Activated CD4-positive, alpha-beta T cell treated with anti-CD3 and anti-CD28 coated beads, Interleukin-2, amount 10 ng/mL, durations not matched to agents 24 days and 14 days (primary cell): ENCODE measurements around the gene YLPM1. TPM values are rescaled to one million over a fixed set of nuclear protein-coding genes. Genes with fewer than 3 reads are reported as not detected.

ENCODE experiments used
- DNase-seq: peaks from one replicate; pipeline ENCODE4 v3.0.0; 2022
- H3K27ac Mint-ChIP-seq: one replicate; pipeline ENCODE4 v1.8.0; 2022; ENCODE audit warnings: mild to moderate bottlenecking, mixed read lengths
- H3K27me3 Mint-ChIP-seq: one replicate; pipeline ENCODE4 v1.8.0; 2022; ENCODE audit warnings: mixed read lengths
- H3K36me3 Mint-ChIP-seq: one replicate; pipeline ENCODE4 v1.8.0; 2022; ENCODE audit warnings: low read depth, mild to moderate bottlenecking, mixed read lengths
- H3K4me1 Mint-ChIP-seq: one replicate; pipeline ENCODE4 v1.8.0; 2021; ENCODE audit warnings: mixed read lengths
- H3K4me3 Mint-ChIP-seq: one replicate; pipeline ENCODE4 v1.8.0; 2022; ENCODE audit warnings: mild to moderate bottlenecking, moderate library complexity, mixed read lengths
- H3K9me3 Mint-ChIP-seq: one replicate; pipeline ENCODE4 v1.8.0; 2021; ENCODE audit warnings: mixed read lengths
- intact Hi-C: fragments of 100-400 bp; cut with micrococcal nuclease; formaldehyde crosslinking; loops from one replicate; pipeline ENCODE4 v1.15.1; 2023
- total RNA-seq: library from RNA; stranded (reverse); gene quantifications from 2 replicates; pipeline ENCODE4 v1.2.3, GENCODE V29; 2022

The YLPM1 gene
- total RNA-seq, 1 donor from 2014 or later, result 66.7 TPM

DNA sequence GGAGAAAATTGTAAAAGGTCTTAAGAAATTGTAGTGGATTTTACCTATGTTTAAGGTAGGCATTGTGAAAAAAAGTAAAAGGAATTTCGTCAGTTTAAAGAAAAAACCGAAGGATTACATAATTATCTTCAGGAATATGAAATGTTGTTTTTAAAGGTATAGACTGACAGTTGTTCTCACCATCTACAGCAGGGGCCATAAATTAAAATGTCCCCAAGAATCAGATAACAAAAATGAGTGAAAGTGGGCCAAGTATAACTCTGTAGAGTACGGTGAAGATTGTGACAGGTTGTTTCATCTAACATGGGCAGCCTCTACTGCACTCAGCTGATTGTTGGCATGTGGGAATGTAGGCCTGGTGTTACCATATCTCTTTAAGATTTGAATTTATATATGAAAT lies 38.3 kb downstream of the YLPM1 start:
- Mint-ChIP-seq H3K36me3 (peaks cover 34% of the 10 kb centered on the region), H3K4me1 (peaks cover under 1% of the 10 kb centered on the region), H3K27ac (no peak overlapping the region), H3K27me3 (no peaks in the 10 kb centered on the region), H3K4me3 (no peak overlapping the region), H3K9me3 (no peaks in the 10 kb centered on the region)
- intact Hi-C loops, result no loop called here
- no peak for DNase-seq

- Mint-ChIP-seq H3K27me3 (no peaks in the 10 kb centered on the region), H3K4me1 (no peaks in the 10 kb centered on the region), H3K4me3 (no peak overlapping the region), H3K36me3 (peaks cover 27% of the 10 kb centered on the region), H3K9me3 (no peaks in the 10 kb centered on the region), H3K27ac (no peak overlapping the region)
- DNase-seq, result peak; percentile 77
- intact Hi-C loops, result loop anchor here (1.0 kb wide), 1 partner anchor 195 kb away; no protein-coding TSS in a partner anchor
Observed at GRCh38 chr14:74804219-74804825, 41.2 kb downstream of the YLPM1 start.

- Mint-ChIP-seq H3K4me3 (no peak overlapping the region), H3K9me3 (no peaks in the 10 kb centered on the region), H3K36me3 (peaks cover 46% of the 10 kb centered on the region), H3K27me3 (no peaks in the 10 kb centered on the region), H3K4me1 (no peaks in the 10 kb centered on the region), H3K27ac (no peak overlapping the region)
- DNase-seq, result no peak
- intact Hi-C loops, result no loop called here
Observed at GRCh38 chr14:74807853-74808545, 44.9 kb downstream of the YLPM1 start.

GRCh38 chr14:74816124-74816523 lies 53.0 kb downstream of the YLPM1 start:
- no peak for DNase-seq
- Mint-ChIP-seq H3K4me1 (peaks cover 6% of the 10 kb centered on the region), H3K36me3 (peaks cover 79% of the 10 kb centered on the region), H3K27me3 (no peaks in the 10 kb centered on the region), H3K4me3 (no peak overlapping the region), H3K9me3 (no peaks in the 10 kb centered on the region), H3K27ac (no peak overlapping the region)
- intact Hi-C loops, result no loop called here

DNA sequence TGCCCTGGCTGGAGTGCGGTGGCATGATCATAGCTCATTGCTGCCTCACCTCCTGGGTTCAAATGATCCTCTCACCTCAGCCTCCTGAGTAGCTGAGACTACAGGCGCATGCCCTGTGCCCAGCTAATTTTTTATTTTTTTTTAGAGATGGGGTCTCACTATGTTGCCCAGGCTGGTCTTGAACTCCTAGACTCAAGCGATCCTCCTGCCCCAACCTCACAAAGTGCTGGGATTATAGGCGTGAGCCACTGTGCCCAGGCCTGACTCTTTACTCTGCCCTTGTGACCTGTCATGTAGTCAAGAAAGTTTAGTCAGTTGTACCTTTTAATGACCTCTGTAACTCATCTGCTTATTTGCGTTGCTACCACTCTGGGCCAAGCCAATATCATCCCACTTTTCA lies 57.2 kb downstream of the YLPM1 start:
- intact Hi-C loops, result no loop called here

DNA sequence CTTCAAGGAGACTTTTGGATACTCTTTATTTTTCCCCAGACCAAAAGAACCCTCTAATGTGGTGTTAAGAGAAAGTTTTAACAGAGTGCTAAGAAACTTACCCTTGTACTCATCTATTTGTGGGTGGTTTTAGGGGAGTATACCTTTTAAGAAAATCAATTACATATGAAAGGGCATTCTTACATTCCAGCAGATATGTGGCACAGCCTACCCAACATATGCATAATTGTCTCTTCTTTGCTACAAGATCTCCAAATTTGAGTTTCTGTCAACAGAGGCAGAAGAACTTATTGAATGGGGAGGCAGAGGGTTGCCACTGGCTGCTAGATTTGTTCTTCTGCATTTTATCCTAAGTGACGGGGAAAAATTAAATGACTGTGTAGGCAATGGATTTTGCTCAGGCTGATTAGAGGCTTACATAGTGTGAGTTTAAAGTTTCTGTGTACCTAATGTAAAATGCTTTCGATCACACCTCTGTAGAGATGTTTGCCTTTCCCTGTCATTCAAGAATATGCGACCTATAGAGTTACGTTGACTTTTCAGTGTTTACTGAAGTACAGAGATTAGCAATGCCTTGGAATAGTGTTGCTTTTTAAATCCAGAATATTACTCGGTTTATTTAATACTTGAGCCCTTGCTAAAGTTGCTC lies 58.3 kb downstream of the YLPM1 start:
- intact Hi-C loops, result no loop called here
- no peaks in the 10 kb centered on the region for H3K4me1 Mint-ChIP-seq
- H3K9me3 Mint-ChIP-seq, result no peaks in the 10 kb centered on the region
- no peak overlapping the region for H3K27ac Mint-ChIP-seq
- peak; percentile 12 for DNase-seq
- H3K4me3 Mint-ChIP-seq, result no peak overlapping the region
- H3K27me3 Mint-ChIP-seq, result no peaks in the 10 kb centered on the region
- peaks cover 44% of the 10 kb centered on the region for H3K36me3 Mint-ChIP-seq

More for the DNA sequence above, 57.2 kb downstream of the YLPM1 start:
- H3K27me3 Mint-ChIP-seq, result no peaks in the 10 kb centered on the region
- H3K27ac Mint-ChIP-seq, result no peak overlapping the region
- peaks cover 3% of the 10 kb centered on the region for H3K4me1 Mint-ChIP-seq
- no peaks in the 10 kb centered on the region for H3K9me3 Mint-ChIP-seq
- peak; percentile 31 for DNase-seq
- H3K36me3 Mint-ChIP-seq, result peaks cover 52% of the 10 kb centered on the region
- H3K4me3 Mint-ChIP-seq, result no peak overlapping the region

DNA sequence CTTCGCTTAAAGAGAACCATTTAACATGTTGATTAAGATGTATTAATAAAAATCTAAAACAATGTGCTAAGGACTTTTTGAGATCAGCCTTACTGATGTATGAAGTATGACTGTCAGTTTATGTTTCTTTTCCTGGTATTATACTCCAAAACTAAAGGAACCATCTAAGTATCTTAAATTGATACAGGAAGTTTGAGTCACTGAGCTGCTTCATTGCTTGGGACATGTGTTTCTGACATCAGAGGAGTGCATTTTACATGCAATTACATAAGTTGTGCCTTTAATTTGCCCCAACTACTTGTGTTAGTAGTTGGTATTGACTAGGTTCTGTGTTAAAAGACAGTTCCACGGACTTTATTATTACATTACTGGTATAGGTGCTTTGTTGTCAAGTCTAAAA lies 61.9 kb downstream of the YLPM1 start:
- no peak for DNase-seq
- Mint-ChIP-seq H3K4me1 (no peaks in the 10 kb centered on the region), H3K27me3 (no peaks in the 10 kb centered on the region), H3K36me3 (peaks cover 46% of the 10 kb centered on the region), H3K9me3 (peaks cover 3% of the 10 kb centered on the region), H3K4me3 (no peak overlapping the region), H3K27ac (no peak overlapping the region)
- intact Hi-C loops, result no loop called here

DNA sequence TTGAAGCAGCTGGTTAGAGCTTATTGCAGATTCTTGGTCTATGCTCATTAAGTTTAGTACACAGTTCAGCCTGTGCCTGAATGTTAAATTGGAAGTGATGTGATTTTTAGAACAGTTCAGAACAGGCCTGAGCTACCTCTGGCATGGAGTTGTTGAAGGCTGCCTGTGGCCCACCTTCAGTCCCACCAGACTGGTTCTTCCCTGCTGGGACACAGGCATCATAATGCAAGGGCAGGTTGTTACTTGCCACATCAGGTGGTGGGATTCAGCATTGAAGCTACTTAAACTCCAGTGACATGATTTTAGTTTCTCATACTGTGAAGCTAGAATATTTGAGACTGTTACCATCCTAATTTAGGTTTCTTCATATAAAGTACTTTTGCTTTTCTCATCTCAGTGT lies 63.5 kb downstream of the YLPM1 start:
- peaks cover 3% of the 10 kb centered on the region for H3K9me3 Mint-ChIP-seq
- intact Hi-C loops, result no loop called here
- H3K36me3 Mint-ChIP-seq, result peaks cover 43% of the 10 kb centered on the region
- H3K27me3 Mint-ChIP-seq, result no peaks in the 10 kb centered on the region
- no peak for DNase-seq
- H3K4me1 Mint-ChIP-seq, result no peaks in the 10 kb centered on the region
- no peak overlapping the region for H3K27ac Mint-ChIP-seq
- no peak overlapping the region for H3K4me3 Mint-ChIP-seq

DNA sequence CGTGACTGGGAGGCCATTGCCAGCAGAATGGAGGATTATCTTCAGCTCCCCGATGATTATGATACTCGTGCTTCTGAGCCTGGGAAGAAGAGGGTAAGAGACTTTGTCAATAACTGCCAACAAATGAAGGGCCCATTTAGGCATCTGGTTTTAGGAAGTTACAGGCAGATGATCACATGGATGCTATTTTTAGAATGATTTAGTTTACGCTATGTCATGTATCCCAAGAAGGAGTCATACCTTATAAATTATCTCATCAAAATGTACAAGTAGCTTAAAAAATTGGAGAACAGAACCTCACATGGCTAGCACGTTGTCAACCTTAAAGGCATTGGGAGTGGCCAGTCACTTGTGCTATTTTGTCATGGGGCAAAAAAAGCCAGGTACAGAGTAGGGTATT lies 66.1 kb downstream of the YLPM1 start:
- no peaks in the 10 kb centered on the region for H3K27me3 Mint-ChIP-seq
- peaks cover under 1% of the 10 kb centered on the region for H3K4me1 Mint-ChIP-seq
- H3K4me3 Mint-ChIP-seq, result no peak overlapping the region
- DNase-seq, result no peak
- H3K9me3 Mint-ChIP-seq, result peaks cover 3% of the 10 kb centered on the region
- H3K36me3 Mint-ChIP-seq, result peaks cover 43% of the 10 kb centered on the region
- peak overlapping the region; percentile 48 for H3K27ac Mint-ChIP-seq
- intact Hi-C loops, result no loop called here

- Mint-ChIP-seq H3K27ac (no peak overlapping the region), H3K36me3 (peaks cover 43% of the 10 kb centered on the region), H3K9me3 (no peaks in the 10 kb centered on the region), H3K4me3 (no peak overlapping the region), H3K27me3 (no peaks in the 10 kb centered on the region), H3K4me1 (peaks cover 32% of the 10 kb centered on the region)
- no peak for DNase-seq
- intact Hi-C loops, result no loop called here
Observed at GRCh38 chr14:74832849-74833248, 69.7 kb downstream of the YLPM1 start.

DNA sequence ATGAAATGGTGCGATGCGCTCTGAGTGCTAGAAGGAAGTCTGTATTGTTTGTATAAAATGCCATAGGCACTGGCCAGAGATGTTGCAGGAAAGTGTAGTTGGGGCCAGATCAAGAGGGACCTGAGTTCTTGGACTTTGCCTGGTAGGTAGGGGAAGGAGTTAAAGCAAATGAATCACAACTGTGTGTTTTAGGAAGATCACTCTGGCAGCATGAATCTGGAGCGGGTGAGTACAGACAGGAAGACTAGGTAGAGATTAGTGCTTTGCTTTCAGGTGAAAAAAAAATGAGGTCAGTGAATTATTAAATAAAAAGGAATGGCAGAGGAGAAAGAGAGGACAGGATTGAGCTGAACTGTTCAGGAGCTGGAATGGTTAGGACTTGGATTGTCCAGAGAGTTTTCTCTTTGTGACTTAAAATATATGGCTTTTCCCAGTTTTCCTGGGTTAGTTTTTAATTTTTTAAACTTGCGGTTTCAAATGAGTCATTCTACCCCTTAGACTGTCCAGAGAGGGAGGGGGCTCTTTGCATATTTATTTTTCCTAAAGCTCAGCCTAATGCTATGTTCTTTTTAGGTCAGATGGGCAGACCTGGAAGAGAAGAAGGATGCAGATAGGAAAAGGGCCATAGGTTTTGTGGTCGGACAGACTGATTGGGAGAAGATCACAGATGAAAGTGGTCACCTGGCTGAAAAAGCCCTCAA lies 71.7 kb downstream of the YLPM1 start:
- DNase-seq, result peak; percentile 51
- H3K27ac Mint-ChIP-seq, result peak overlapping the region; percentile 51
- no peaks in the 10 kb centered on the region for H3K9me3 Mint-ChIP-seq
- H3K36me3 Mint-ChIP-seq, result peaks cover 36% of the 10 kb centered on the region
- H3K27me3 Mint-ChIP-seq, result no peaks in the 10 kb centered on the region
- H3K4me1 Mint-ChIP-seq, result peaks cover 41% of the 10 kb centered on the region
- no peak overlapping the region for H3K4me3 Mint-ChIP-seq
- intact Hi-C loops, result loop anchor here (5.0 kb wide), 1 partner anchor 123 kb away; the partner anchor contains the start of genes AREL1 and FCF1

DNA sequence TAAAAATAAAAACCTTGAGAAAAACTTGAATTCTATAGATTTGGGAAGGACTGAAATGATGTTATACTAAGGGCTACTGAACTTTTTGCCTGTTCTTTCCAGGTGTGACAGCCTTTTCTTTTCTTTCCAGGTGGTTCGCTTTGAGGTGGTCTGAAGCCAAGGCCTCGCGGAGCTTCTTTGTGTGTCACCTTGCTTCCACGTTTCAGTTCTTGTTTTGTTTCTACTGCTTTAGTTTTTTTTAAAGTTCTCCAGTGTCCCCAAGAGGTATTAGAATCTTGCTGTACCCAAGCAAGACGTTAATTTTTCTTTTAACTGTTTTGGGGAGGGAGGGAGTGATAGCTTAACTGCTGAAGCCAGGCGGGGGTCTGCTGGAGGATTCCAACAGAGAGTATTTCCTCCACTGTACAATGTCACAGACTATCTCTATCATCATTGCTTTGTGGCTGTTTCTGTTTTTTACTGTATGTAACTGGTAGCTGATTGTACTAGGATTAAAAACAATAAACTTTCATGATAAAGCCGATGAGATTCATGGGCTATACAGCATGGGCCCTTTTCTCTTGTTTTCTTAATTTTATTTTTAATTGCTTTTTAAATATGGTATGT lies 72.6 kb downstream of the YLPM1 start:
- peak; percentile 51 for DNase-seq
- intact Hi-C loops, result loop anchor here (5.0 kb wide), 1 partner anchor 123 kb away; the partner anchor contains the start of genes AREL1 and FCF1
- H3K27ac Mint-ChIP-seq, result peak overlapping the region; percentile 72
- no peaks in the 10 kb centered on the region for H3K27me3 Mint-ChIP-seq
- peak overlapping the region; percentile 40 for H3K4me3 Mint-ChIP-seq
- H3K4me1 Mint-ChIP-seq, result peaks cover 49% of the 10 kb centered on the region
- H3K36me3 Mint-ChIP-seq, result peaks cover 33% of the 10 kb centered on the region
- no peaks in the 10 kb centered on the region for H3K9me3 Mint-ChIP-seq

DNA sequence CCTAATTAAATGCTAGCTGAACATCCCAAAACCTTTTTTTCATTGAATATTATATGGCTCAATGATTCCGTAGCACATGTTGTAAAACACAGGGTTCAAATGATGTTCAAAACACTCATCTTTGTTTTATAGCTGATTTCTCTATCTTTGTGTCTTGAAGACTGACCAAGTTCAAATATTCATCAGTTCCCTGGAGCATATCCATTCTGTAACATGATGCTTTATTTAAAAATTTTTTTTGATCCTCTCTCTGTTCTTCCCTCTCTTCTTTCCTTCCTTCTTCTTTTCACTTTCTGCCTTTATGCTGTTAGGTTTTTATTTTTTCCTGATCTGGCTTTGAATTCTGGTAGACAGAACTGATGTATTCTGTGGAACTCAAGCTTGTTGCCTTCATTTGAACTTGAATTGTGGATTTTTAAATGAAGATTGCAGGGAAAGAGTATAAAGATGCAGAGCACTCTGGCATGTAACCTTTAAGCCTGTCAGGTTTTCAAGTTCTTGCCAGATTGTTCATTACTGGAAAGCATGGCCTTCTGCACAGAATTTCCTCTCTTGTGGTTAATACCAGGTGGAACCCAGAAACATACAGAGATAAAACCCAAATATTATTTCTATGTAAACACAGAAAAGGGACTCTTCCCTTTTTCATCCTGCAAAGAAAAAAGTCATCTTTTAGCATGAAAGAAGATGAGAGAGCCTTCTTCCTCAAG lies 73.3 kb downstream of the YLPM1 start:
- Mint-ChIP-seq H3K27me3 (no peaks in the 10 kb centered on the region), H3K4me1 (peaks cover 55% of the 10 kb centered on the region), H3K4me3 (peak overlapping the region; percentile 68), H3K9me3 (no peaks in the 10 kb centered on the region), H3K27ac (peak overlapping the region; percentile 84), H3K36me3 (peaks cover 34% of the 10 kb centered on the region)
- peak; percentile 60 for DNase-seq
- intact Hi-C loops, result loop anchor here (5.0 kb wide), 1 partner anchor 124 kb away; the partner anchor contains the start of genes AREL1 and FCF1
